ENCODE results near the gene COMMD8.

The COMMD8 gene

GRCh38 chr4:47451657-47452056 is 11.8 kb downstream of the COMMD8 start:
- H3K4me3 ChIP-seq (ENCODE audit: low read depth, low read length): no peak overlapping the region
- DNase-seq: no peak
- H3K36me3 ChIP-seq: peaks cover 6% of the 10 kb centered on the region; the same call in 1 of the 2 replicates

DNA sequence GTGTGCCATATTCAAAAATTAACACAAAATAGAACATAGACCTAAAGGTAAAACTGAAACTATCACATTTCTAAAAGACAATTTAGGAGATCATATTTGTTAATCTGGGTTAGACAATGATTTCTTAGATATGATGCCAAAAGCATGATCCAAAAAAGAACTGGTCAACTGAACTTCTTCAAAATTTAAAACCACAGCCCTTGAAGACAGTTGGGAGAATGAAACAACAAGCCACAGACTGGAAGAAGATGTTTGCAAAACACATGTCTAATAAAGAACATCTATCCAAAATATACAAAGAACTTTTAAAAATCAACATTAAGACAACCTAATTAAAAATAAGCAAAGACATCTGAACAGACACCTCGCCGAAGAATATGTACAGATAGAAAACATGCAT is 19.5 kb downstream of the COMMD8 start:
- Histone ChIP-seq H3K4me3 (ENCODE audit: low read depth, low read length) (no peak overlapping the region), H3K9me3 (ENCODE audit: severe bottlenecking) (no peaks in the 10 kb centered on the region), H3K27ac (no peak overlapping the region), H3K36me3 (no peaks in the 10 kb centered on the region), H3K27me3 (ENCODE audit: insufficient read depth, low read depth, severe bottlenecking) (no peaks in the 10 kb centered on the region)
- TF ChIP-seq, protein P1, sequence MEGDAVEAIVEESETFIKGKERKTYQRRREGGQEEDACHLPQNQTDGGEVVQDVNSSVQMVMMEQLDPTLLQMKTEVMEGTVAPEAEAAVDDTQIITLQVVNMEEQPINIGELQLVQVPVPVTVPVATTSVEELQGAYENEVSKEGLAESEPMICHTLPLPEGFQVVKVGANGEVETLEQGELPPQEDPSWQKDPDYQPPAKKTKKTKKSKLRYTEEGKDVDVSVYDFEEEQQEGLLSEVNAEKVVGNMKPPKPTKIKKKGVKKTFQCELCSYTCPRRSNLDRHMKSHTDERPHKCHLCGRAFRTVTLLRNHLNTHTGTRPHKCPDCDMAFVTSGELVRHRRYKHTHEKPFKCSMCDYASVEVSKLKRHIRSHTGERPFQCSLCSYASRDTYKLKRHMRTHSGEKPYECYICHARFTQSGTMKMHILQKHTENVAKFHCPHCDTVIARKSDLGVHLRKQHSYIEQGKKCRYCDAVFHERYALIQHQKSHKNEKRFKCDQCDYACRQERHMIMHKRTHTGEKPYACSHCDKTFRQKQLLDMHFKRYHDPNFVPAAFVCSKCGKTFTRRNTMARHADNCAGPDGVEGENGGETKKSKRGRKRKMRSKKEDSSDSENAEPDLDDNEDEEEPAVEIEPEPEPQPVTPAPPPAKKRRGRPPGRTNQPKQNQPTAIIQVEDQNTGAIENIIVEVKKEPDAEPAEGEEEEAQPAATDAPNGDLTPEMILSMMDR (IDR thresholded peaks at IDR 0.05; ENCODE audit: low read depth, low read length): no peak
- no peak for DNase-seq

More at GRCh38 chr4:47451657-47452056, 11.8 kb downstream of the COMMD8 start:
- Histone ChIP-seq H3K27ac (no peak overlapping the region), H3K27me3 (ENCODE audit: insufficient read depth, low read depth, severe bottlenecking) (no peaks in the 10 kb centered on the region), H3K9me3 (ENCODE audit: severe bottlenecking) (no peaks in the 10 kb centered on the region)
- TF ChIP-seq, protein P1 (IDR thresholded peaks at IDR 0.05; ENCODE audit: low read depth, low read length): no peak

DNA sequence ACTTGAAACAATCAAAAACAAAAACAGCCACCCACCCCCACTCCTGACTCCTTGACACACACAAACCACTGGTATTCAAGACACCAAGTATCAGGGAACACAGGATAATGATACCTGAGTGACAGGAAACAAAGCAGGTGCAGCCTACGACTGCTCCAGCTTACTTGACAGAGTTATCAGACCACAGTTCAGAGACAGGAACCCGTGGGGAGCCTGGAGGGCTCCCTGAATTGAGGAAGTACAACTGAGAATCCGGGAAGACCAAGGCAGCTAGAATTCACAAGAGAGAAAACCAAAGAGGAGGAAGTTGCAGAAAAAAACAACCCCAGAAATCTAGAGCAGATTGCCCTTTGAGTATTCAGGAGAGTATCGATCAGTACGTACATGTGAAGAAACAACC is 20.5 kb downstream of the COMMD8 start:
- DNase-seq: no peak
- TF ChIP-seq, protein P1 (IDR thresholded peaks at IDR 0.05; ENCODE audit: low read depth, low read length): no peak
- Histone ChIP-seq H3K4me3 (ENCODE audit: low read depth, low read length) (no peak overlapping the region), H3K27ac (no peak overlapping the region), H3K9me3 (ENCODE audit: severe bottlenecking) (no peaks in the 10 kb centered on the region), H3K36me3 (no peaks in the 10 kb centered on the region), H3K27me3 (ENCODE audit: insufficient read depth, low read depth, severe bottlenecking) (no peaks in the 10 kb centered on the region)

DNA sequence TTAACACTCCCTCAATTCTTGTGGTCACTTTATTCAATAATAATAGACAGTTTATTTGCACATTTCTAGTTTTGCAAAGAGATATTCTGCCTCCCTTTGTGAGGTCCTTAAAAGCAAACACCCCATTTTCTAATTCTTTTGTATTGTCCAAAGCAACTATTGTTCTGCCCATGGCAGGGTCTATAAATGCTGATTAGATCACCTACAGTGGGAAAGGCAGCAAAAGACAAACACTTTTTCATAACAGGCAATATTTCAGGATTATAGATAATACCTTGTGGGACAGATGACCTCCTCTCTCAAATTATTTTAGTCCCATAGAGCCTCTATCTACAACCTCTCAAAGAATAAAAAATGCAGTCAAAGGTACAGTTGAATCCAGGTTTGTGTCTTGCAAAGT is 28.6 kb downstream of the COMMD8 start:
- no peak for DNase-seq
- no peak overlapping the region for H3K4me3 ChIP-seq (ENCODE audit: low read depth, low read length)
- no peaks in the 10 kb centered on the region for H3K36me3 ChIP-seq
- no peaks in the 10 kb centered on the region for H3K27me3 ChIP-seq (ENCODE audit: insufficient read depth, low read depth, severe bottlenecking)
- no peak overlapping the region for H3K27ac ChIP-seq
- no peaks in the 10 kb centered on the region for H3K9me3 ChIP-seq (ENCODE audit: severe bottlenecking)
- TF ChIP-seq, protein P1 (IDR thresholded peaks at IDR 0.05; ENCODE audit: low read depth, low read length): no peak

DNA sequence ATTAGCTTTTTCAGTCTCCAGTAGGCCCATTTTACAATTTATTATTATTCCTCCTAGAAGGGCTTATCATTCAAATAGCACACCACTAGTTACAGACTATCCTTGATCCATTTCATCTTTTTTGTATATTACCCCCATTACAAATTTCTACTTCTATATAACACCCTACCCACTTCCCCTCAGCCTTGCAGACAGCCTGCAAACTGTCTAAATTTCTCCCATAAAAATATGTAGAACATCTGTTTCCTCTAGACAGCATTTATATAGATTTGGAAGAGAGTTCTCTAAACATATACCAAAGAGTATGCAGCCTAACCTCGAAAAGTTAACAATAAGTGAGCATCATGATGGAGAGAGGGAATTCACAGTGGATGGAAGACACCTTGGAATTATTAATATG is 30.8 kb downstream of the COMMD8 start:
- DNase-seq: no peak
- Histone ChIP-seq H3K27me3 (ENCODE audit: insufficient read depth, low read depth, severe bottlenecking) (no peaks in the 10 kb centered on the region), H3K36me3 (no peaks in the 10 kb centered on the region), H3K27ac (no peak overlapping the region), H3K9me3 (ENCODE audit: severe bottlenecking) (no peaks in the 10 kb centered on the region), H3K4me3 (ENCODE audit: low read depth, low read length) (no peak overlapping the region)
- TF ChIP-seq, protein P1 (IDR thresholded peaks at IDR 0.05; ENCODE audit: low read depth, low read length): no peak

GRCh38 chr4:47427935-47428334 is 35.6 kb downstream of the COMMD8 start:
- Histone ChIP-seq H3K36me3 (no peaks in the 10 kb centered on the region), H3K9me3 (ENCODE audit: severe bottlenecking) (no peaks in the 10 kb centered on the region), H3K27me3 (ENCODE audit: insufficient read depth, low read depth, severe bottlenecking) (no peaks in the 10 kb centered on the region), H3K27ac (no peak overlapping the region), H3K4me3 (ENCODE audit: low read depth, low read length) (no peak overlapping the region)
- no peak for DNase-seq
- TF ChIP-seq, protein P1 (IDR thresholded peaks at IDR 0.05; ENCODE audit: low read depth, low read length): no peak
